HepG2 (cell line): ENCODE data around the gene PFDN2.

Experiments used
- CCAR2 ChIP-seq: fragments of 200-400 bp; formaldehyde crosslinking; optimal IDR thresholded peaks from 2 replicates; pipeline ENCODE3; 2018; ENCODE audit warnings: low read depth, mild to moderate bottlenecking, low read length, moderate library complexity
- KLF16 ChIP-seq, 2 experiments: sonication (generic) in 1 of 2; formaldehyde crosslinking in 1 of 2; IDR thresholded peaks; 2 replicates each; pipeline versions ENCODE4 v1.6.1 to v1.8.0; 2016 to 2023; ENCODE audit warnings: missing genetic modification reagents in 2 of 2, missing compliant biosample characterization in 1 of 2
- SUZ12 ChIP-seq: fragments of 150-350 bp; IDR thresholded peaks from 2 replicates; pipeline ENCODE4 v1.6.1; 2014; ENCODE audit warnings: low read depth, low read length
- TOE1 ChIP-seq: sonication (generic); formaldehyde crosslinking; IDR thresholded peaks from 2 replicates; pipeline ENCODE4 v1.4.0; 2020; ENCODE audit warnings: mild to moderate bottlenecking, missing genetic modification reagents
- ZBTB20 ChIP-seq: sonication (generic); formaldehyde crosslinking; IDR thresholded peaks from 2 replicates; pipeline ENCODE4 v1.8.1; 2023; ENCODE audit warnings: missing genetic modification reagents, low read depth, mild to moderate bottlenecking, borderline replicate concordance
- ZFY ChIP-seq: sonication (generic); formaldehyde crosslinking; IDR thresholded peaks from 2 replicates; pipeline ENCODE4 v1.4.0; 2020; ENCODE audit warnings: missing genetic modification reagents
- ZSCAN22 ChIP-seq: sonication (generic); formaldehyde crosslinking; IDR thresholded peaks from 2 replicates; pipeline ENCODE4 v1.4.0; 2020; ENCODE audit warnings: mild to moderate bottlenecking, missing genetic modification reagents
- TF ChIP-seq, protein P1 (sequence below): sonication (generic); formaldehyde crosslinking; conservative IDR thresholded peaks from 2 replicates; pipeline ENCODE4 v1.8.1; 2023; ENCODE audit warnings: missing genetic modification reagents
- TF ChIP-seq, protein P2 (sequence below): sonication (generic); formaldehyde crosslinking; IDR thresholded peaks from 2 replicates; pipeline ENCODE4 v1.4.0; 2020; ENCODE audit warnings: missing genetic modification reagents

DNA sequence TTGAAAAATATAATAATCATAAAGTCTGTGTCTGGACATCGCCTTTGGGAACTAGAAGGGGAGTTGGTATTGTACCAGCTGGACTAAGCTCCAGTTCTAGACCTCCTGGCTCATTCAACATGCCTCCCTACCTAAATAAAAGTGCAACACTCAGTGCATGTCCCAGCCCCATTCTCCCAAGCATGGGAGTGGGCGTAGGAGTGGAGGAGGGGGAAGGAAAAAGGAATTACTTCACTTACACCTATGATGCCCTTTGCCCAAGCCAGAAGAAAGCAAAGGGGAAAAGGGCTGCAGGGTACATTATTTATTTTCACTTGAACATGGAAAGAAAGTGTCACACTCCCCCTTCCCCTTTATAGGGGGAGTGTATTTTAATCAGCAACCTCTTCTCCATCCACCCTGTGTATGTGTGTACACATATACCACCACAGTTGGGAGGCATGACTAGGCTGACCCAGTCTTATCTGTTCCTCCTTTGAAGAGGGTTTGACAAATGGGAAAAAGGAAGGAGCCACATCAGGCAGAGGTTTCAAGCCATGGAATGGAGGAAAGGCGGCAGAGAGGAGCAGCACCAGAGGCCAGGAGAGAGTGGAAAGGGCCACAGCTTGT is 3.3 kb upstream of the PFDN2 start:
- TF ChIP-seq KLF16 (CRISPR knock-in tag; IDR thresholded peaks at IDR 0.05) (no peak), ZFY (CRISPR knock-in tag) (no peak), CCAR2 (no peak), TOE1 (CRISPR knock-in tag) (no peak), ZSCAN22 (CRISPR knock-in tag) (no peak), ZBTB20 (CRISPR knock-in tag) (no peak), SUZ12 (no peak)
- TF ChIP-seq, protein P1, sequence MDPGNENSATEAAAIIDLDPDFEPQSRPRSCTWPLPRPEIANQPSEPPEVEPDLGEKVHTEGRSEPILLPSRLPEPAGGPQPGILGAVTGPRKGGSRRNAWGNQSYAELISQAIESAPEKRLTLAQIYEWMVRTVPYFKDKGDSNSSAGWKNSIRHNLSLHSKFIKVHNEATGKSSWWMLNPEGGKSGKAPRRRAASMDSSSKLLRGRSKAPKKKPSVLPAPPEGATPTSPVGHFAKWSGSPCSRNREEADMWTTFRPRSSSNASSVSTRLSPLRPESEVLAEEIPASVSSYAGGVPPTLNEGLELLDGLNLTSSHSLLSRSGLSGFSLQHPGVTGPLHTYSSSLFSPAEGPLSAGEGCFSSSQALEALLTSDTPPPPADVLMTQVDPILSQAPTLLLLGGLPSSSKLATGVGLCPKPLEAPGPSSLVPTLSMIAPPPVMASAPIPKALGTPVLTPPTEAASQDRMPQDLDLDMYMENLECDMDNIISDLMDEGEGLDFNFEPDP (CRISPR knock-in tag), result no peak
- TF ChIP-seq, protein P2, sequence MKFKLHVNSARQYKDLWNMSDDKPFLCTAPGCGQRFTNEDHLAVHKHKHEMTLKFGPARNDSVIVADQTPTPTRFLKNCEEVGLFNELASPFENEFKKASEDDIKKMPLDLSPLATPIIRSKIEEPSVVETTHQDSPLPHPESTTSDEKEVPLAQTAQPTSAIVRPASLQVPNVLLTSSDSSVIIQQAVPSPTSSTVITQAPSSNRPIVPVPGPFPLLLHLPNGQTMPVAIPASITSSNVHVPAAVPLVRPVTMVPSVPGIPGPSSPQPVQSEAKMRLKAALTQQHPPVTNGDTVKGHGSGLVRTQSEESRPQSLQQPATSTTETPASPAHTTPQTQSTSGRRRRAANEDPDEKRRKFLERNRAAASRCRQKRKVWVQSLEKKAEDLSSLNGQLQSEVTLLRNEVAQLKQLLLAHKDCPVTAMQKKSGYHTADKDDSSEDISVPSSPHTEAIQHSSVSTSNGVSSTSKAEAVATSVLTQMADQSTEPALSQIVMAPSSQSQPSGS (CRISPR knock-in tag), result no peak
